HCEC 1CT (cell line): ENCODE results near the gene DTNA.
"Not testable (repeated sequence)": the region's sequence is repeated elsewhere in the genome, so short reads cannot be mapped to it uniquely, and the experiment has no call there.

Experiments used
- DNase-seq: peaks from one replicate; pipeline ENCODE4 v3.0.0-alpha.2; 2017

Gene DTNA

DNA sequence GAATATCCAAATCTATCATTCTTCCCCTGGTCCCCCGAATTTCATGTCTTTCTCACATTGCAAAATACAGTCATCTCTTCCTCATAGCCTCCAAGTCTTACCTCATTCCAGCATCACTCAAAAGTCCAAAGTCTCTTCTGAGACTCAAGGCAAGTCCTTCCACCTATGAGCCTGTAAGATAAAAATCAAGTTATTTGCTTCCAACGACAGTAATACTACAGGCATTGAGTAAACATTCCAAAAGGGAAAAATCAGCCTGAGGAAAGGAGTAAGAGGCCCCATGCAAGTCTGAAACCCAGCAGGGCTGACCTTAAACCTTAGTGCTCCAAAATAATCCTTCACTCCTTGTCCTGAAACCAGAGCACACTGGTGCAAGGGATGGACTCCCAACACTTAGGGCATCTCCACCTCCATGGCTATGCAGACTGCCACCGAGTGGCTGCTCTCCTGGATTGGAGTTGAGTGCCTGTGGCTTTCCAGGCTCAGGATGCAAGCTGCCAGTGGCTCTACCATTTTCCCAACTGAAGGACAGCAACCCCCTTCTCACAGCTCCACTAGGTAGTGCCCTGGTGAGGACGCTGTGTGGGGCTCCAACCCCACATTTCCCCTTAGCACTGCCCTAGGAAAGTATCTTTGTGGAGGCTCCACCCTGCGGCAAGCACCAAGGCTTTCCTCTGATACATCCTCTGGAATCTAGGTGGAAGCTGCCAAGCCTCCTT, 16.3 kb downstream of the DTNA start:
- no peak for DNase-seq

GRCh38 chr18:34729264-34729663, 19.2 kb downstream of the DTNA start:
- peak; percentile 41 for DNase-seq

DNA sequence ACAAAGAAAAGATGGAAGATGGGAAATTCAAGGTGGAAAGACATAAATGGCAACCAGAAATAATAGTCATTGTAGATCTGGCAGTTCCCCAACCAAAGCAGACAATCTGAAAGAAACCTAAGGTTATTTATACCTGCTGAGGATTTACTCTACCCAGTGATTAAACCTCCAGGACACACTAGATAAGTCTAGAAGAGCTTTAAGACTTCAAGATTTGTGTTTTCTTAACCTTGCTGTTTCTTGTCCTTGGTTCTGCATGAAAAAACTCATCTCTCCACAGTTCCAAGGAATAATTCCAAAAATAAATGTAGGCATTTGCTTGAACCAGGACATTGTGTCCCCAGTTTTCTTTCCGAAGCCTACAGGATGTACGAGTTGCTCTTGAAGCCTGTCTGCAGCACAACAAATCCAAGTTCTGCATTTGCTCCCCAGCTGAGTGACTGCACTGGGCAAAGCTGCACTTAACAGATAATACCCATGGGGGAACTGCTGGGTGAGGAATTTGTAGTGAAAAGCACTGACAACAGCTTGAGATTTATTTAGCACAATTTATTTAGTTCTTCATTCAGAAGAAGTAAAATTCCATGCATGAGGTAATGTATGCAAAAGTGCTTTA, 19.8 kb downstream of the DTNA start:
- DNase-seq: no peak

DNA sequence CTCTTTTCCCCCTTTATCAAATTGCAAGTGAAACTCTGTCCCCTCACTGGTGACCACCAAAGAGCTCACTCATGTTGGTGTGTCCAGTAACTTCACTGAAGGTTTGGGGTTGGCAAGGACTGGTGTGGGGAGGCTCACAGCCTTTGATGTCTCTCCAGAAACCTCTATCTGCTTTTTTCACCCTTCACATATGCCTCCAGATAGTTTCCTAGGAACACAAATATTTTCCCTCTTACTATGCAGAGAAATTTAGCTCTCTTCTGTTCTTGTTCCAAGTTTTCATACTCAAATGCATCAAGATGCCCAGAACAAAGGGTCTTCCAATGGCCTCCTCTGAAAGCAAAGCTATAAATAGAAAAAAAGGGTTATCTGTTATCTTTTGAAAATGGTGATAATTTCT, 20.7 kb downstream of the DTNA start:
- no peak for DNase-seq

GRCh38 chr18:34734056-34734455, 24.0 kb downstream of the DTNA start:
- DNase-seq: no peak

GRCh38 chr18:34734526-34734925, 24.4 kb downstream of the DTNA start:
- DNase-seq: not testable (repeated sequence)

DNA sequence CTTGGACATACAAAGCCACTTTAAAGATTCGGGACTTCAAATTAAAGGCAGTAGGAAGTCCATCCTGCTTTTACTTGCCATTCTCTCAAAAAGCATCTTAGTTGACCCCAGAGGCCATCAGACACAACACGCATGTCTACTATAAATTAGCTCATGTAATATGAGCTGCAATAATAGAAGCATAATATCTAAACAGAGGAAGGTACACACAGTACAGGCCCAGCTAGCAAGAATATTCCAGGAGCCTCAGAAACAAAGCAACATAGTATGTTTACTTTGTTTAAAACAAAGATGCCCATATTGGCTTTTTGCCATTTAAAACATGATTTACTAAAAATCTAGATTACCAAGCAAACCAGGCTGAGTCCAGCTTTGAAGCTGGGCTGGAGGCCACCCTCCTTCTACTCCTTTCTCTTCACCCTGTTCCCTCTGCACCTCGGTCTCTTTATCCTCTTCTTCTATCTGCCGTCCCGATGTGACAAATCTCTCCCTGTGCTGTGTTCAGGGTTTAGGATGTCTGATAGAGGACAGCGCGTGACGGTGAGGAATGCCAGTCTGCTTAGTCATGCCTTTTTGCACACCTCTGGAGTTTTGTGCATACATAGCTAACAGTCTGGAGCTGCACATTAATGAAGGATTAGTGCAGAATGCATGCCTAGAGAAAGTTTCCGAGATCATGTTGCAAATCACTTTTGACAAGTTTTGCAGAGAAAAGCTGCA, 28.2 kb downstream of the DTNA start:
- peak; percentile 11 for DNase-seq

- DNase-seq: no peak
Observed at GRCh38 chr18:34740101-34740500, 30.0 kb downstream of the DTNA start.

DNA sequence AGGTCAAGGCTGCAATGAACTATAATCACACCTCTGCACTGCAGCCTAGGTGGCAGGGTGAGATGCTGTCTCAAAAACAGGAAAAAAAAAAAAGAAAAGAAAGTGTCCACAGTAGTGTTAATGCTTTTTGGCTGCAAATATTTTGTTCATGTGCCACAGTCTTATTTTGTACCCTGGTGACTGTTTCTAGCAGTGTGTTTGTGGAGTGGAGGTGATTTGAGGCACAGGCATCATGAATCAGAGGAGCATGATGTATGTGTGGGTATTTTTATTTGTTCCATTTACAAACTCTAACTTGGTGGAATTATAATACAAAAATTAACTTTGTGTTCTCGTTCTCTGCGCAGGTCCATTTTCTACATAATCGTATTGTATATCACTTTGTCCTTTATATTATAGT, 30.6 kb downstream of the DTNA start:
- no peak for DNase-seq

DNA sequence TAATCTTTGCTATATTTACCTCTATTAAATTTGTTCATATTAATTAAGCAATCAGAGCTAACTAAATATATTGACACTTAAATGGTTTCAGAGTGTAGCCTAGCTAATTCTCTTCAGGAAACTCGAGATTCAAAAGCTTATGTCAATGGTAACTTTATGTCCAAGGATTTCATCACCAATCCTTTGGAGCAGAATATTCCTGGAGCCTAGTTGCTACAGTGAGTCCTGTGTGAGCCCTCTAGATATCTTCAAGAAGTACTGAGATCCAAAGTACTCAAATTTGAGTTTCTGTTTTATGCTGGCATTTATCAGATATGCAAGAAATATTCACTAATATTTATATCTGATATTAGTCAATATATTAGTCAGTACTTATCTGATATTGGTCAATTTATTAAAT, 31.3 kb downstream of the DTNA start:
- DNase-seq: no peak

DNA sequence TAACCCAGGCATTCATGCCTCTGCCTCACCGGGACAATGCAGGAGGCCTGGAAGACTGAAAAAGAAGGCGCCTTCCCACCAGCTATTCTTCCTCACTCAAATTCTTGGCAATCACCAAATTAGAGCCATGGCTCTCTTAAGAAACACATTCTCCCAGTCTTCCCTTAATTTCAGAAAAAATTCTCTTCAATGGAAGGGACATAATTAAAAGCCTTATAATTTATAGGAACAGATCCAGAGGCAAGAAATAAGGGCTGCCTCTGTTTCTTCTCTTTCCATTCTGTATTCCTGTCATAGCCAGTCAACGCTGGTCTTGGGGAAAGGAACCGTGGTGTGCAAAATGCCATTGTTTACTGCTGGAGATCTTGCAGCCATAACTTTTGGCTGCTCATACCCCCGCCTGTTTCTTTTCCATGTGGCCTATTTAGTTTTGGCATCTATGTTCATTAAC, 32.8 kb downstream of the DTNA start:
- no peak for DNase-seq

DNA sequence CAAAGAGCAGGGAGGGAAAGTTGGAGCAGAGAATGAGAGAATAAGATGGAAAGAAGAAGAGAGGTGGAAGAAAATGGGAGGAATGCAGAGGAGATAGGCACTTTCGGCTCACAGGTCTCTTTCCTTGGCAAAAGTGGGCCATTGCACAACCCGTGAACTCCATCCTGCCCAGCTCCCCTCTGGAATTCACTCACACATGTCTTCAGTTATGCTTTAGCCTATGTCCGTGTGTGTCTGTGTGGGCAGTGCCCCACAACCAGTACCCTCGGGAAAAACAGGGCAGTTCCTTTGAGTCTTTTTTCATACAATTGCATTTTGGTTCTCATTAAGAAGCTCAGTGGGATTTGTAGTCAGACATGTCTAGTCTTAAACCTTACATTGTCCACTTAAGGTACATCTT, 34.5 kb downstream of the DTNA start:
- DNase-seq: no peak

GRCh38 chr18:34746614-34747013, 36.5 kb downstream of the DTNA start:
- no peak for DNase-seq

DNA sequence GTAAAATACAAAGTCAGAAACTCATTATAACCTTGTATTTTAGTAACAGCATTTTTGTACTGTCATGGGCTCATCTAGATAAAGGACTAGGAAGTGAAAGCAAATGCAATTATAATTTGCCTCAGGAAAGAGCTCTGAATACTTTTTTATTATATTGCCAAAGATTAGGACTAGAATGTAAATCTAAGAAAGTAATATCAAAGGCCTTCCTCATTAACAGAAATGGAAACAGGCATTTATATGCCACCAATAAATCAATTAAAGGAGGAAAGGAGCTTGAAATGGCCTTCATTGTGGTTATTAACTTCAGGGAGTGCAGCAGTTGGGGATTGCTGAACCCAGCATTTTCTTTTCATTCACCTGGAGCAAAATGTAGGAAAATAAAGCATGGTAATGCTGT, 39.6 kb downstream of the DTNA start:
- no peak for DNase-seq

DNA sequence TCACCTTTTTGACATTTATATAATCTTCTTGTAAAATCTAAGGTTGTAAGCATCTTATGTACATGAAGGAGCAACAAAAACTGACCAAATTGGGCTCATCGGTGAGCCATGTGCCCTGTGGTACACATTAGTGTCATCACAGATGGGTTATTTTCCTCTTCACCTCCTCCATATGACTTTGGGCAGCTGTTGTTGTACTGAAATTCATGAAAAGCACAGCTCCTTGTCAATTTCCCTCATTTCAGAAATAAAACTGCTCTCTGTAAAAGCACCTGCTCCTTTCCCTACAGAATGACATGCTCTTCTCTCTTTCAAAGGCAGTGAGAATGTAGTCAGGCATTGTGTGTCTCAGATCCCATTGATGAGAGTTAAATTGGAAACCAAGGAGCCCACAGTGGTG, 42.0 kb downstream of the DTNA start:
- DNase-seq: no peak

- no peak for DNase-seq
Observed at GRCh38 chr18:34754300-34754699, 44.2 kb downstream of the DTNA start.

- DNase-seq: no peak
Observed at GRCh38 chr18:34757666-34758065, 47.6 kb downstream of the DTNA start.

GRCh38 chr18:34758378-34758948, 48.4 kb downstream of the DTNA start:
- DNase-seq: no peak

DNA sequence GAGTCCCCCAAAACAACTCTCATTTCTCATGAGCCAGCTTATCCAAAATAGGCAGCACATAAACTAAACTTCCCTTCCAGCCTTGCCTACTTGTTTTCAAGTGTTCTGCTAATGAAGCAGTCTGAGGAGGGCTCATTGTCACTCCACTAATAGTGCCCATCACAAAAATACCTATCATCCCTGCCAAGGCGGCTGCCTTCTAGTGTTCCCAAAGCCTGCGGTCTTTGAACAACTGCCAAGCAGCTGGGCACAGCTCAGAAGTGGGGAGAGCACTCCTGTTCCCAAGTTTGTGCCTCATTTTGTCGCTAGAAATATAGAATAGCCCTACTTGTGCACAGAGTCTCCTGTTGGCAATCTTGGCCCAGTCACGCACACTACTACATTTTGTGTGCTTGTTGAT, 50.3 kb downstream of the DTNA start:
- DNase-seq: no peak

DNA sequence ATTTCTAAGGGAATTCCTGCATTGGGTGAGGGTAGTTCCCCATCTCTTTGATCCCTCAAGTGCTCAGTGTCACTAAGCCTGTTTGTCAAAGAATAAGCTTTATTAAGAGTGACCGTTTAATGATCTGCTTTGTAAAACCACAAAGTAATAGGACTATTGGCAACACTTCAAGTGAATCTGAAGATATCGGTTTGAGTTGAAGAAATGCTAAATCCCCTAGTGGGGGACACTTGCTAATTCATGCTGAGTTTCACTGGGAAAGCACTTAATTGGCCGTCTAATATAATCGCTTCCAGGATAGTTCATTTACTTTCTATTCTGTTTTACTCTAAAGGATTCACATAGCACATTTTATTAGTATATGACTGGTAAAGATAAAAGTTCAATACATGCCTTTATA, 54.4 kb downstream of the DTNA start:
- DNase-seq: no peak

DNA sequence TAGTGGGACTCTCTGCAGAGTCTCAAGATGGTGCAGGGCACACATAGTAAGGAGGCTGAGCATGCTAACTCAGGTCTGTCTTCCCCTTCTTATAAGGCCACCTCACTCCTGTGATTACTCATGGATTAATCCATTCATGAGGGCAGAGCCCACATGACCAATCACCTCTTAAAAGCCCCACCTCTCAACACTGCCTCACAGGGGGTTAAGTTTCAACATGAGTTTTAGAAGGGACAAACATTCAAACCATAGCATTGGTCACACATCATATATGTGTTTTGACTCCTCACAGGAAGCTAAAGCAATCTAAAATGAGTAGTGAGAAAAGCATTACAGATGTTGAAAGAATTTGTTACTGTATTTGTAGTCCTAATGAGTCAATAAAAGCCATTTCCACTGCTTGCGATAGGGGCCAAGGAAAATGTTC, 57.5 kb downstream of the DTNA start:
- DNase-seq: peak; percentile 98

GRCh38 chr18:34771958-34772357, 61.9 kb downstream of the DTNA start:
- DNase-seq: peak; percentile 46

DNA sequence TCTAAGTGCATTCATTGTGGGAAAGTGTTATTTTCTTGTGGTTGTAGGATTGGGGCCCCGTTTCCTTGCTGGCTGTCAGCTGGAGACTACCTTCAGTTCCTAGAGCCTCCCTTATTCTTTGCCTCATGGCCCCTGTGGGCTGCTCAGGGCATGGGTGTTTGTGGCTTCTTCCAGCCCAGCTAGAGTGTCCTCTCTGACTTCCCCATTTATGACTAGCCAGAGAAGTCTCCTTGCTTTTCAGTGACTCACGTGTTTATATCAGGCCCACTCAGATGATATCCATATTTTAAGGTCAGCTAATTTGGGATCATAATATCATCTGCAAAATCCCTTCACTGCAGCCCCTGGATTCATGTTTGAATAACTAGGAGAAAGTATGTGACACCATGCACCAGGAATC, 62.8 kb downstream of the DTNA start:
- DNase-seq: peak; percentile 79

GRCh38 chr18:34773378-34773777, 63.3 kb downstream of the DTNA start:
- peak; percentile 58 for DNase-seq
